COR-L47 (cell line): ENCODE measurements around the gene JAZF1.
"Not testable (repeated sequence)": the region's sequence is repeated elsewhere in the genome, so short reads cannot be mapped to it uniquely, and the experiment has no call there.

ENCODE experiments used
- DNase-seq: peaks from one replicate; lab custom pipeline; 2025; lab: John Stamatoyannopoulos, UW

Gene JAZF1

GRCh38 chr7:27872356-27873275 lies 308.0 kb downstream of the JAZF1 start:
- DNase-seq = no peak

DNA sequence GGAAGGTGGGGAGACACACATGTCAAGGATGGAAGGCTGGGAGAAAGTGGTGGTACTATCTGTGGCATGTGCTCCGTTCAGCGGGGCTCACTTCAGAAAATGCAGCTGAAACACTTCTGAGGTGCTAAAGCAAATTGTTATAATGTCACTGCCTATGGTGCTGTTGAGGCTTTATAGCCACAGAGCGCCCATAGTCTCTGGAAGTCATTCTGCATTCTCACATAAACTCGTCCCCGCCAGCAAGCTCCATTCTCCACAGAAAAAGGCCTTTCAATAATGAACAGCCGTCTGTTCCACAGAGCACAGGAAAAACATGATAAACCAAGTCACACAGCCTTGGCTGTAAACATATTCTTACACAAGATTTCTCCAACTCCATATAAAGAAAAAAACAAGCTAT lies 308.7 kb downstream of the JAZF1 start:
- DNase-seq = no peak

DNA sequence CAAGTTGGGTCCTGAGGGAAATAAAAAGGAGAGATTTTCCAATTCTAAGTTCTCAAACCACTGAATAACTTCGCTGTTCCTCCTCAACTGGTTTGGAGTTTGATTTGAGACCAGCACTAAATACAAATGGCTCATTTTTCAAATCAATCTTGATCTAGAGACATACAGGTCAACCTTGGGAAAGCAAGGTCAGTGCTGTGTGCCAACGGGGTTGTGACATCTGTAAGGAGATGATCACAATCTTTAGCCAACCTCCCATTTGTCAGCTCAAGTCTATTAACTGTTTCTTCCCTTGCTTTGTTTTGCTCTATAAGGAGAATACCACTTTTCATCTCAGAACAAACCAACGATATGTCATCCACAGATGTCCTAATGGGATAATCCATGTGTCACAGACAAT lies 309.5 kb downstream of the JAZF1 start:
- no peak for DNase-seq

DNA sequence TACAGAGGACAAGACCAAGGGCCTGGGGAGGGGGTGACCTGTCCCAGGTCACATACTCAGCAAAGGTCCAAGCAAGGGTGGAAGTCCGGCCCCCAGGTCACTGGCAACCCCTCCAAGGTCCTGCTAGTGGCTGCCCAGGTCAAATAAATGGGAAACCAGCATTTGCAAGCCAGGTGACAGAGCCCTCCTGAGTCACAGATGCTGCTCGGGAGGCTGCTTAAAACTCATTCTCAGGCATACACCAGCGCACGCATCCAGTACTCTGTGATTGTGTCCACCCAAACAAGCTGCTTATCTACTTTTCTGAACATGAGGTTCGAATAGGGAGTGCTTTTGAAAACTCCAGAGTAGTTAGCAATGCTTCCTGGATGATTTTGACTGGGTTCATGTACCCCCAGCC lies 310.0 kb downstream of the JAZF1 start:
- no peak for DNase-seq

DNA sequence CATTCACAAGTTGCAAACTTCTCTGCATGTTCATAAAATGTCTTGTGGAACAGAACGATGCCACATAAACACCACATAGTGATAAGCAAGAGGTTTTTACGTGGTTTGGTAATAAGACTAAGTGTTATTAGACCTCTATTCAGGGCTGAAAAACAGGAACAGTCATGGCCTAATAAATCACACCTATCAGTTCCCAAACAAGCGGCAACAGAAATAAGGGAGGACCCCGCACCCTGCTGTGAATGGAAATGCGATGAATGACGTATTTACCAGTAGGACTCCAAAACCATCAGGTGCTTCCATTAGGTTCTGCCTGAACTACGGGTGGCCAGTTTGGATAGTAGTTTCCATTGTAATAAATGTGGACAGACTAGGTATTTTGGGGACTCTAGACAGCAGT lies 311.5 kb downstream of the JAZF1 start:
- DNase-seq = no peak

DNA sequence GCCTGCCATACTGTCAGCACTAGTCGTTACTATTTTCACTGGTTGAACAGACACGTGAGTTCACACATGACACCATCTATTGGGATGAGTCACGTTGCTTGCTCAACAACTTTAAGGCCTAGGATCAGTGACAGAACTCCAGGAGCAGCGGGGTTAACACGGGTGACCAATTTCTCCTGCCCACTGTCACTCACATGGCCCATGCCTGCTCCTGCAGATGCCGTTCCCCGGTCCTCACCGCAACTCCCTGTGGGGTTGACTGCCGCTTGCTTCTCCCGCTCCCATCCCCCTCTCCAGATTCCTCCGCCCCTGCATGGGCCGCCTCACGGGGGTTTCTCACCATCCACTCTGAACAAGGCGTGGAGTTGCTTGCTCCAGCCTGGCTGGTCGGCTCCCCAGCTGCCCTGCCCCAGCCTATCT lies 312.5 kb downstream of the JAZF1 start:
- no peak for DNase-seq

DNA sequence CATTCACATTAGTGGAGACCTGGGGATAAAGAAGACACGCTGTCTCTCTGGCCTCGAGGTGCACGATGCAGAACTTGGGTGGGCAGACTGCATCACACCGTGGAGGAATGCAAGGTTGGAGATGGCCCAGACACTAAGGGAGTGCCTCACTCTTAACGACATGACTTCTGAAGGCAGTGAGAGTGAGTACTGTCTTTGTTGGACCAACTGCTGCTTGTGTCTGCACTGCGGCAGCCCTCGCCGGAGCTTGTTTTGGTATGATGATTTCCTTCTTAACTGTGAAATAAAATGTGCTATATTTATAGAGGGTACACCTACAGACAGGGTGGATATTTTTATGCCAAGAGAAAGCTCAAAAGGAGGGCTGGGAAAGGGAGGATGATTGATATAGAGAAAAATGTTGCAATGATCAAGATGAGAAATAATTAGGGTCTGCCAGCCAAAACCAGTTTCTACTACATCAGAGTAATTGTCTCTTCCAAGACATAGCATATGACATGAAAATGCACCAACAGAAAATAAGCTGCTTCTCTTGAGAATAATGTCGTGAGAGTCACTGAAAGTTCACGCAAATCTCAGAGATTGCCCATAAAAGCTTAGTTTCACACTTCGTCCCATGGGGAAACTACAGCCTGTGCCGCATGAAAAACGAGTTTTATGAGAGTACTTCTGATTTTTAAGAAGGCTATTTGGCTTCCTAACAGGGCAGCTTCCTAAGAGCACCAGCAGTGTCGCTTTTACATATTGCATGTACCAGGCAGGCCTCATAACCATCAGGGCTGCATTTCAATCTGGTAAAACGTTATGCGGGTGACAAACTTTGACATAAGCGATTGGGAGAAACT lies 313.5 kb downstream of the JAZF1 start:
- no peak for DNase-seq

- no peak for DNase-seq
These were observed 314.3 kb downstream of the JAZF1 start for GRCh38 chr7:27866256-27866655.

- DNase-seq = no peak
These were observed 316.7 kb downstream of the JAZF1 start for GRCh38 chr7:27863880-27864279.

DNA sequence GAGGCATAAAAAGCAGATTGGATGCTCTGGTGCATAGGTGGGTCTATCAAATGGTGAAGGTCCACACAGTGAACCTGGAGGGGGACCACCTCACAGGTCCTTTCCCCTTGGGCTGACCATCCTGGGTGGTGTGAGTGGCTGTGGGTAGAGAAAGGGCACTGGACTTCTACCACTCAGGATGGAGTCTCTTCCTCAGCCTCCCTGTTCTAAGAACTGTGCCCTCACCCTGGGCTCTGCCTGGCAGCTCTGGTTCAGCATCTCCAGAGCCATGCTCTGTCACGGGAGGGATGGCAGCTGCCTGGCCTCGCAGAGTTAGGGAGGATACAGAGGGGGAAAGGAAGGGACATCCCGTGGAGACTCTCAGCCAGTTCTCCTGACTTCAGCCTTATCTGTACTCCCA lies 318.8 kb downstream of the JAZF1 start:
- no peak for DNase-seq

- no peak for DNase-seq
These were observed 319.8 kb downstream of the JAZF1 start for GRCh38 chr7:27860800-27861199.

- not testable (repeated sequence) for DNase-seq
These were observed 323.7 kb downstream of the JAZF1 start for GRCh38 chr7:27856703-27857485.

- no peak for DNase-seq
These were observed 330.1 kb downstream of the JAZF1 start for GRCh38 chr7:27850531-27850930.

DNA sequence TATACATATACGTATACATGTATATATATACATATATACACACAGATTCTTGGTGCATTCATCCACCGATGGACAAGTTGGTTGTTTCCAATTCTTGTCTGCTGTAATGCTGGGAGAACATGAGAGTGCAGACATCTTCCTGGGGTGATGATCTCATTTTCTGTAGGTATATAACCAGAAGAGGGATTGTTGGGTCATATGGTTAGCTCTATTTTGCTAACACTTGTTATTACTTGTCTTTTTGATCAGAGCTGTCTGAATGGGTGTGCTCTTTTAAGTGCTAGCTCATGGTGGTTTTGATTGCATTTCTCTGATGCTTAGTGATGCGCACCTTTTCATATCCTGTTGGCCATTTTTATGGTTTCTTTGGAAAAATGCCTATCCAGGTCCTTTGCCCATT lies 334.2 kb downstream of the JAZF1 start:
- no peak for DNase-seq

- no peak for DNase-seq
These were observed 336.9 kb downstream of the JAZF1 start for GRCh38 chr7:27843584-27844305.

DNA sequence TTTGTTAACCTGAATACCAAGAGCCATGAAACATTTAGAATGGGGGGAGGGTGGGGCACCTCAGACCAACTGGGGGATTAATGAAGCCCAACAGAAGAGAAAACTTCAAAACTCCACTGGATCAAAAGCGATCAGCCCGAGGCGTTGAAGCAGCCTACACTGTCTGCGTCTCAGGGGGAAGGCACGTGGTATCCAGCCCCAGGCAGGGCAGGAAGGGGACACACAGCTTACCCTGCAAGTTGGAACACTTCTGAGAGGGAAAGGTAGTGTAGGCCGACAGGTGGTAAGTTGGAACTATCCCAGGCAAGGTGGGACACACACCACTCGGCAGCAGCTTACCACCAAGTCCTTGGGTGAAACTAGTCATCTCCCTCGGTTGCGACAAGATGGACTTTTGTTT lies 337.7 kb downstream of the JAZF1 start:
- no peak for DNase-seq

DNA sequence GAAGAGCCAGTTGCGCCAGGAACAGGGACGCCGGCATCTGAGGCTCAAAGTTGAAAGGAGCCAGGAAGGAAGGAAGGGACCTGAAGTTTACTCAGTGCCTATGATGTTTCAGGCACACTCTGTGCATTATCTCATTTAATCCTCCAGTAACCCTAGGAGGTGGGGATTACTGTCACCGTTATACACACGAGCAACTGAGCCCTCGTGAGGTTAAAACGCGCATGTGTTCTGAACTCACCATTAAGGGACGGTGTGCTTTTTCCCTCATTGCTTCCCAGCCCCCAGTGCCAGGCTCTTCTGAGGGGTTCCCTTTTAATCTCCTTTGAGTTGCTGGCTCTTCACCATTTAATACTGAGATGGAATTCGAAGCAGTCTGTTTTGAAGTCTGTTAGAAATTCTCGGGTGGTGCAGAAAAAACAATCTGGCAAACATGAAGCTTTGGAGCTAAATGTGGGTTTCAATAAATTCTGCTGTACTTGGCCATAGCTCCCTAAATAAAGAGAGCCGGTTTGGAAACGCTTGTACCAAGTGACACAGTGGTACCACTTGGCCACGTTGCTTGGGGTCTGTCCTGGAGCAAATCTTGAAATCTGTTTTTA lies 338.4 kb downstream of the JAZF1 start:
- no peak for DNase-seq

GRCh38 chr7:27840760-27841364 lies 339.7 kb downstream of the JAZF1 start:
- no peak for DNase-seq

DNA sequence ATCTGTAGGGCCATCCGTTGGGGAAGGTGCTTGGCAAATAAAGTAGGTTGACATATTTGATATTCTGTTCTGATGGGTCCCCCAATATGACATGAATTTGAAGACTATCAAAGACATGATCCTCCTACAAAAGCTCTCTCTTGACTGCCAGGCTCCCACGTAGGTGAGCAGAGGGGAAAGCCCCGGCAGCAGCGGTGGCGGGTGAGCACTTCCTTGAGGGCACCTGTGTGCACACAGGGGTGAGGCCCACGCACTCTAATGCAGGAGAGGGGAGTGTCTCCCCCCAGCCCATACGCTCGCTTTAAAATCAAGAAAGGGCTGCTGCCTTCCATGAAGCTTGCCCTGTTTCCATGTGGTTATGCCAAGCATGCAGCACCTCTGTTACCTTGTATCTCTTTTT lies 340.3 kb downstream of the JAZF1 start:
- DNase-seq = no peak

DNA sequence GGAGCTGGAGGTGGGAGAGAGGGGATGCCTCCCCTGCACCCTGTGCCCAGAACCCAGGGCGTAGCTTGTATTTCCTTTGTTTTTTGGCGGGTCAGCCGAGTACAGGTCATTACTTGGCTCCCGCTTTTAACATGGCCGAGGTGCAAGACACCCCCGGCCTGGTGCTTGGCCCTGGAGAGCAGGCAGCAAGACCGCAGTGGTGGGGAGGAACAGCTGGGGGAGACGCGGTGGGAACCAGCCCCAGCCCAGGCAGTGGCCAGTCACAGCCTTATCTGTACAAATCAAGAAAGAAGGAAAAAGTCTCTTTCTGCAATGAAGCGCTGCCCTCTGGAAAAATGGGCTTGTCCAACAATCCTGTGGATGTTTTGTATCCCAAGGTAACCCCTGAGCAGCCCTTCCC lies 341.5 kb downstream of the JAZF1 start:
- DNase-seq = no peak

DNA sequence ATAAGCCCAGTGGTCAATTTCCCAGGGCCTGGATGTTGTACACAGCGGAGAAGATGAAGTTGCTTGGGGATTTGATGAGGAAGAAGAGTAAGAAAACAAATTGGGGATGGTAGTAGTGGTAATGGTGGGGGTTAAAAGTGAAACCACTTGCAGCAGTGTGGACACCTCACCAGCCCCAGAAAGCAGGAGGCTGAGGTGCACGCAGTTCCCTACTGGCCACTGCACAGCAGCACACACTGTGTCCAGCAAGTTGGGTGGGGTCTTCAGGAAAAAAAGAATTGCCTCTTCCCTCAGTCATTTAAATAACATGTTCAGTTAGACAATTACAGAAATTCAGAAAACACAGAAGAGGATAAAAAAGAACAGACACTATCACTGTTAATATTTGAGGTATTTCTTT lies 344.1 kb downstream of the JAZF1 start:
- no peak for DNase-seq
